OCI-LY7 (cell line): ENCODE data around the gene NHS.

Source experiments
- CTCF ChIP-seq: fragments of 200-600 bp; sonication (generic); conservative IDR thresholded peaks from 2 replicates; pipeline ENCODE4 v1.5.1; 2014; ENCODE audit warnings: mild to moderate bottlenecking, antibody characterized with exemption, low read length, moderate library complexity, mixed read lengths
- EZH2phosphoT487 ChIP-seq: fragments of 200-600 bp; sonication (generic); IDR thresholded peaks from 2 replicates; pipeline ENCODE4 v1.6.1; 2018; ENCODE audit warnings: low read depth, borderline replicate concordance, mild to moderate bottlenecking, mixed run types, antibody characterized with exemption, low read length, moderate library complexity, mixed read lengths

- TF ChIP-seq CTCF (no peak), EZH2phosphoT487 (no peak)
Observed at GRCh38 chrX:17442898-17443297, 67.9 kb downstream of the NHS start.
